Spleen (tissue), 11 donors: ENCODE data around the gene ARF3. TPM values are rescaled to one million over a fixed set of nuclear protein-coding genes. Genes with fewer than 3 reads are reported as not detected.
A peak's percentile ranks its signal among the peaks of the same experiment; 100 is the strongest.

Source experiments
- DNase-seq: peaks from one replicate; pipeline ENCODE4 v3.0.0-alpha.2; 2020
- H3K27ac ChIP-seq, 8 donors: fragments of 200-600 bp; sonication (generic) in 7 of 8; 1 replicate in 4 of 8; 2 replicates in 4 of 8; pipeline versions ENCODE4 v1.5.0 to v1.8.0; 2016 to 2021; ENCODE audit warnings: inconsistent platforms in 4 of 8, mild to moderate bottlenecking in 4 of 8, moderate library complexity in 1 of 8
- H3K27me3 ChIP-seq, 7 donors: fragments of 200-600 bp; sonication (generic) in 6 of 7; replicated peaks in 1 of 7; 1 replicate in 4 of 7; 2 replicates in 3 of 7; pipeline versions ENCODE4 v1.5.0 to v1.8.0; 2016 to 2021; ENCODE audit warnings: inconsistent platforms in 3 of 7, mild to moderate bottlenecking in 1 of 7
- H3K36me3 ChIP-seq, 6 donors: fragments of 200-600 bp; sonication (generic) in 5 of 6; 1 replicate in 4 of 6; 2 replicates in 2 of 6; pipeline versions ENCODE4 v1.5.0 to v1.8.0; 2016 to 2021; ENCODE audit warnings: inconsistent platforms in 2 of 6
- H3K4me1 ChIP-seq, 6 donors: fragments of 200-600 bp; sonication (generic) in 5 of 6; 1 replicate in 3 of 6; 2 replicates in 3 of 6; pipeline versions ENCODE4 v1.5.0 to v1.8.0; 2016 to 2021; ENCODE audit warnings: inconsistent platforms in 3 of 6
- H3K4me3 ChIP-seq, 8 donors: fragments of 200-600 bp; sonication (generic) in 7 of 8; 1 replicate in 4 of 8; 2 replicates in 4 of 8; pipeline versions ENCODE4 v1.5.0 to v1.8.0; 2016 to 2021; ENCODE audit warnings: inconsistent platforms in 4 of 8, mild to moderate bottlenecking in 4 of 8, moderate library complexity in 2 of 8
- H3K9me3 ChIP-seq, 8 donors: fragments of 200-600 bp; sonication (generic) in 7 of 8; 1 replicate in 4 of 8; 2 replicates in 4 of 8; pipeline versions ENCODE4 v1.5.0 to v1.8.0; 2016 to 2021; ENCODE audit warnings: inconsistent platforms in 4 of 8
- POLR2A ChIP-seq, 3 donors: fragments of 450-650 bp; IDR thresholded peaks; one replicate each; pipeline ENCODE4 v1.5.1; 2017; ENCODE audit warnings: antibody characterized with exemption in 3 of 3, mild to moderate bottlenecking in 1 of 3
- POLR2AphosphoS5 ChIP-seq, 3 donors: sonication (generic); formaldehyde crosslinking; IDR thresholded peaks; one replicate each; pipeline ENCODE4 v1.5.1; 2017; ENCODE audit warnings: antibody characterized with exemption in 3 of 3
- WGBS, 5 donors: extraction: QIAGEN DNeasy Blood & Tissue Kit in 3 of 5; methylation state at CpG; one replicate each; pipeline versions ENCODE4 v1.1.5 to v1.1.7; 2013 to 2018; 5-methylcytosine and 5-hydroxymethylcytosine counted together
- intact Hi-C: fragments of 100-400 bp; cut with DNase I; formaldehyde crosslinking; loops from one replicate; pipeline ENCODE4 v1.15.0; 2023; ENCODE audit warnings: low total_unique reads
- polyA plus RNA-seq, 3 donors: library from polyadenylated mRNA; stranded (reverse); fragments of 200-250 nt; gene quantifications; one replicate each; pipeline ENCODE4 v1.2.1, GENCODE V29; 2013
- total RNA-seq, 7 donors: library from RNA; depleted of rRNA in 3 of 7; stranded (reverse); fragments of >200 nt in 3 of 7; fragmentation: NEBNext Ultra II Directional in 4 of 7; extraction: Animal tissue kit (Norgen Biotek cat#: 25700) in 4 of 7; gene quantifications; one replicate each; pipeline versions ENCODE4 v1.1.0 to v1.2.1, GENCODE V29; 2016 to 2021
- TF ChIP-seq, protein P1 (sequence below), 11 experiments: fragments of 200-600 bp in 7 of 11; fragments of 450-650 bp in 4 of 11; sonication (generic) in 4 of 11; IDR thresholded peaks in 8 of 11; conservative IDR thresholded peaks in 3 of 11; 1 replicate in 7 of 11; 2 replicates in 4 of 11; pipeline versions ENCODE4 v1.4.0 to v1.8.0; 2016 to 2021; ENCODE audit warnings: antibody characterized with exemption in 11 of 11, inconsistent platforms in 4 of 11, mild to moderate bottlenecking in 1 of 11
- donor health status: healthy with polysubstance abuse.
- donor health status: DM: no; HTN: no; CAD: no; lungs with moderate emphysema.
- donor health status: DM: no; HTN: no; CAD: no.
- donor health status: Bipolar disorder and iron deficiency.
- donor health status: healthy.
- donor health status: DM: no; HTN: no; CAD: no.
- donor health status: DM: yes; HTN: yes; CAD: no.

Gene ARF3
- total and polyA plus RNA-seq, 10 donors = 22.2 to 152 (median 80.5) TPM

DNA sequence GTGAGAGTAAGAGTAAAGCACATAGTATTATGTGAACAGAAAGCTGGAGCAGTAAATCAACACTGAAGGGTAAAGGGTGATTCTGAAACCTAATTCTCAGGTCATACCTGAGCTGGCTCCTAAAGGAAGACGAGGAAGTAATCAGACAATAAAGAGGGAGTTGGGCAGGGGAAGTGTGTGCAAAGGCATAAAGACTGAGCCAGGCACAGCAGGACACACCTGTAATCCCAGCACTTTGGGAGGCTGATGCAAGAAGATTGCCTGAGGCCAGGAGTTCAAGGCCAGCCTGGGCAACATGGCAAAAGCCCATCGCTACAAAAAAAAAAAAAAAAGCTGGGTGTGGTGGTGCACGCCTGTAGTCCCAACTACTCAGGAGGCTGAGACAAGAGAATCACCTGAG is 9.6 kb downstream of the ARF3 start:
- TF ChIP-seq POLR2AphosphoS5 (IDR thresholded peaks at IDR 0.05) (no peak), POLR2A (IDR thresholded peaks at IDR 0.05) (no peak)
- TF ChIP-seq, protein P1, sequence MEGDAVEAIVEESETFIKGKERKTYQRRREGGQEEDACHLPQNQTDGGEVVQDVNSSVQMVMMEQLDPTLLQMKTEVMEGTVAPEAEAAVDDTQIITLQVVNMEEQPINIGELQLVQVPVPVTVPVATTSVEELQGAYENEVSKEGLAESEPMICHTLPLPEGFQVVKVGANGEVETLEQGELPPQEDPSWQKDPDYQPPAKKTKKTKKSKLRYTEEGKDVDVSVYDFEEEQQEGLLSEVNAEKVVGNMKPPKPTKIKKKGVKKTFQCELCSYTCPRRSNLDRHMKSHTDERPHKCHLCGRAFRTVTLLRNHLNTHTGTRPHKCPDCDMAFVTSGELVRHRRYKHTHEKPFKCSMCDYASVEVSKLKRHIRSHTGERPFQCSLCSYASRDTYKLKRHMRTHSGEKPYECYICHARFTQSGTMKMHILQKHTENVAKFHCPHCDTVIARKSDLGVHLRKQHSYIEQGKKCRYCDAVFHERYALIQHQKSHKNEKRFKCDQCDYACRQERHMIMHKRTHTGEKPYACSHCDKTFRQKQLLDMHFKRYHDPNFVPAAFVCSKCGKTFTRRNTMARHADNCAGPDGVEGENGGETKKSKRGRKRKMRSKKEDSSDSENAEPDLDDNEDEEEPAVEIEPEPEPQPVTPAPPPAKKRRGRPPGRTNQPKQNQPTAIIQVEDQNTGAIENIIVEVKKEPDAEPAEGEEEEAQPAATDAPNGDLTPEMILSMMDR (IDR thresholded peaks at IDR 0.05 in 8 of 11, conservative IDR thresholded peaks at IDR 0.05 in 3 of 11) = no peak
- peaks cover 0 to 41% (median 5%) of the 10 kb centered on the region in 6 donors for H3K4me1 ChIP-seq
- intact Hi-C loops = no loop called here
- no peak for DNase-seq
- H3K27ac ChIP-seq = no peak overlapping the region
- 79 to 91% (median 85%) methylated on average over 3 of the region's 3 CpGs for WGBS, 5 donors
- H3K27me3 ChIP-seq = no peaks in the 10 kb centered on the region
- H3K4me3 ChIP-seq = no peak overlapping the region
- peaks cover 0 to 71% (median 8%) of the 10 kb centered on the region in 6 donors for H3K36me3 ChIP-seq
- H3K9me3 ChIP-seq = no peaks in the 10 kb centered on the region

DNA sequence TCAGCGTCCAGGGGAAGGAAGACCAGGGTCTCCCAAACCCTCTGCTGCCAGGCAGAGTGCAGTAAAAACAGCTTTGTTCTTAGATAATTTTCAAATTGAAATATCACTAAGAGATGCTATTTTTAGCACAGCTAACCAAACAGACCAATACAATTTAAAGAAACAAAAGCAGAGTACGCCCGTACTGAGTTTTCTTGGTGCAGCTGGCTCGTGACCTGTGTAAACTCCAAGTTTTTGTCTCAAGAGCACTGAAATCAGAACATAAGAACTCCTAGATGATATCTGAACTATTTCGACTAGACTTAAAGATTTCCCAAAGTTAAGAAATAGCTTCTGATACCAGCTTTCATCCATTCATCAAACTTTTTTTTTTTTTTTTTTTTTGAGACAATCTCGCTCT is 10.3 kb downstream of the ARF3 start:
- intact Hi-C loops = no loop called here
- peaks cover 0 to 33% (median 2%) of the 10 kb centered on the region in 6 donors for H3K4me1 ChIP-seq
- DNase-seq = no peak
- TF ChIP-seq, protein P1 (IDR thresholded peaks at IDR 0.05 in 8 of 11, conservative IDR thresholded peaks at IDR 0.05 in 3 of 11) = no peak
- no peak for TF ChIP-seq POLR2AphosphoS5 (IDR thresholded peaks at IDR 0.05)
- no peak for TF ChIP-seq POLR2A (IDR thresholded peaks at IDR 0.05)
- no peaks in the 10 kb centered on the region for H3K9me3 ChIP-seq
- no peak overlapping the region for H3K27ac ChIP-seq
- no peak overlapping the region for H3K4me3 ChIP-seq
- H3K36me3 ChIP-seq = peaks cover 0 to 71% (median 5%) of the 10 kb centered on the region in 6 donors
- WGBS, 5 donors = 88 to 92% (median 90%) methylated on average over 6 of the region's 6 CpGs
- H3K27me3 ChIP-seq = no peaks in the 10 kb centered on the region

DNA sequence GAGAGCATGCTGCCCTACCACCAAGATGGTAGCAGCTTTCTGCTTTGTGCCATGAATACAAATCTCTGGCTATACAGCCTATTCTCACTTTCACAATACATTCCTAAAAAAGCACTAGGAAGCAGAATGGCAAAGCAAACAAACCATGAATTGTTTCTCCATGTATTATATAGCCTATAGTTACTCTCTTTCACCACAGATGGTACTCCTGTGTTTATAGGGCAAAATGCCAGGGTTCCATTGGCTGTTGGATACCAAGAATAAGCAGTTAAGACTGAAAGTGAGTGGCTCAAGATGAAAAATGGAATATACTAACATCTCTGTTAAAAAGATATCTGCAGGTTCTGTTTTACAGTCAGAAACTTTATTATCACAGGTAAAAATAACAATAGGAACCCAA is 11.1 kb downstream of the ARF3 start:
- Histone ChIP-seq H3K9me3 (no peaks in the 10 kb centered on the region), H3K4me3 (no peak overlapping the region), H3K27ac (no peak overlapping the region), H3K36me3 (peaks cover 0 to 71% (median 7%) of the 10 kb centered on the region in 6 donors), H3K27me3 (no peaks in the 10 kb centered on the region), H3K4me1 (peaks cover 0 to 31% (median 2%) of the 10 kb centered on the region in 6 donors)
- DNase-seq = no peak
- intact Hi-C loops = no loop called here
- TF ChIP-seq POLR2A (IDR thresholded peaks at IDR 0.05) = no peak
- no peak for TF ChIP-seq POLR2AphosphoS5 (IDR thresholded peaks at IDR 0.05)

DNA sequence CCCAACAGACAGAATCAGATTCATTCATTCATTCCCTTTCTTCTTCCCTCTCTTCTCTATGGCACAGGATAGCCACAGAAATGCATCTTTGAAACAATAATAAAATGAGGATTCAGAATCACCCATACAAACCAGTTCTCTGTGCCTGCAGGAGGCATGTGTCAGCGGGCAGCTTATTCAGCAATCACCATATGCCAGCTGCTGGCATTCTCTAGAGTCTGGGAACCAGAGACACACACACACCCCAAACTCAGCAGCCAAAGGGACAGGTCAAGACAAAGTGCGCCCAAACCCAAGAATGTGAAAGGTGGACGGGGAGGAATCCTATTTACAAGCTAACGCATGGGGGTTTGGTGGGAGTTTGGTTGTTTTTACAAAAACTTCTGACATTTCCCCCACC is 14.1 kb downstream of the ARF3 start:
- peaks cover 0 to 75% (median 30%) of the 10 kb centered on the region in 6 donors for H3K36me3 ChIP-seq
- H3K27ac ChIP-seq = no peak overlapping the region
- intact Hi-C loops = no loop called here
- WGBS, 5 donors = 81 to 98% (median 88%) methylated on average over 4 of the region's 4 CpGs
- no peak overlapping the region for H3K4me3 ChIP-seq
- TF ChIP-seq POLR2A (IDR thresholded peaks at IDR 0.05) (no peak), POLR2AphosphoS5 (IDR thresholded peaks at IDR 0.05) (no peak)
- TF ChIP-seq, protein P1 (IDR thresholded peaks at IDR 0.05 in 8 of 11, conservative IDR thresholded peaks at IDR 0.05 in 3 of 11) = no peak
- H3K9me3 ChIP-seq = no peaks in the 10 kb centered on the region
- peaks cover 0 to 44% (median 8%) of the 10 kb centered on the region in 6 donors for H3K4me1 ChIP-seq
- H3K27me3 ChIP-seq = no peaks in the 10 kb centered on the region
- no peak for DNase-seq

DNA sequence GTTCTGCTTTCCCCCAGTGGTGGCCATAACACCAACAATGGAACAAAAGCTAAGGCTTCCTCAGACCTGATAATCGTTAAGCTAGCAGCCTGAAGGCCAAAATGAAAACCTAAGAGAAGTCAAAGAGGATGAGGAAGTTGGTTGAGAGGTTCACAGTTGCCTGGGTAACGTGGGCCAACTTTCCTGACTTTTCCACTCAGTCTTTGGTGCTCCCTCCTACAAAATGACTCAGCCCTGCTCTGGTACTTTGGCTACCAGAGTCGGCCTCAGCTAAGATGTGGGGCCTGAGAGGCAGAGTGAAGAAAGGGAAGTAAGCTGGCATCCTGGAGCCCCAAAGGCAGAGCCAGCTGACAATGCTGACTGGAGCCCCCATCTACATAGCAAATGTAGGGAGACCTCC is 17.1 kb downstream of the ARF3 start:
- TF ChIP-seq, protein P1 (IDR thresholded peaks at IDR 0.05 in 8 of 11, conservative IDR thresholded peaks at IDR 0.05 in 3 of 11) = no peak
- TF ChIP-seq POLR2AphosphoS5 (IDR thresholded peaks at IDR 0.05) (no peak), POLR2A (IDR thresholded peaks at IDR 0.05) (no peak)
- Histone ChIP-seq H3K36me3 (peaks cover 0 to 82% (median 47%) of the 10 kb centered on the region in 6 donors), H3K27ac (peak overlapping the region in 1 of 8 donors; percentile 6), H3K4me1 (peaks cover 0 to 55% (median 11%) of the 10 kb centered on the region in 6 donors), H3K27me3 (no peaks in the 10 kb centered on the region), H3K9me3 (no peaks in the 10 kb centered on the region), H3K4me3 (no peak overlapping the region)
- DNase-seq = no peak
- WGBS, 5 donors = 33 to 59% (median 38%) methylated on average over 3 of the region's 3 CpGs
- intact Hi-C loops = no loop called here
